H9 (cell line): Measurements from ENCODE around the gene LDLRAP1. TPM values are rescaled to one million over a fixed set of nuclear protein-coding genes. Genes with fewer than 3 reads are reported as not detected.

Source experiments
- DNase-seq: peaks from one replicate; pipeline ENCODE4 v3.0.0-alpha.2; 2017
- H2AFZ ChIP-seq: one replicate; pipeline ENCODE4 v1.6.1; 2013; ENCODE audit warnings: mild to moderate bottlenecking, low read length, control low read depth, moderate library complexity
- H2AK5ac ChIP-seq: 2 replicates; pipeline ENCODE4 v1.6.1; 2013; ENCODE audit warnings: low read length, control low read depth, mixed read lengths; ENCODE audit not compliant: insufficient read length
- H2BK120ac ChIP-seq: one replicate; pipeline ENCODE4 v1.6.1; 2013; ENCODE audit warnings: low read depth, mild to moderate bottlenecking, low read length, control low read depth, inconsistent platforms; ENCODE audit not compliant: poor library complexity, severe bottlenecking
- H2BK12ac ChIP-seq: 2 replicates; pipeline ENCODE4 v1.6.1; 2013; ENCODE audit warnings: low read length, control low read depth, mixed read lengths, low read depth; ENCODE audit not compliant: insufficient read length
- H2BK15ac ChIP-seq: 2 replicates; pipeline ENCODE4 v1.6.1; 2013; ENCODE audit warnings: low read depth, low read length, control low read depth
- H2BK20ac ChIP-seq: one replicate; pipeline ENCODE4 v1.6.1; 2013; ENCODE audit warnings: low read depth, mild to moderate bottlenecking, low read length, control low read depth, inconsistent platforms; ENCODE audit not compliant: poor library complexity, severe bottlenecking
- H2BK5ac ChIP-seq: 2 replicates; pipeline ENCODE4 v1.6.1; 2013; ENCODE audit warnings: low read length, control low read depth, mixed read lengths; ENCODE audit not compliant: insufficient read length
- H3K14ac ChIP-seq: 2 replicates; pipeline ENCODE4 v1.6.1; 2013; ENCODE audit warnings: low read length, control low read depth; ENCODE audit not compliant: insufficient read depth
- H3K18ac ChIP-seq: 2 replicates; pipeline ENCODE4 v1.6.1; 2013; ENCODE audit warnings: low read depth, mild to moderate bottlenecking, mixed read lengths, low read length, control low read depth; ENCODE audit not compliant: insufficient read length
- H3K23ac ChIP-seq: 2 replicates; pipeline ENCODE4 v1.6.1; 2013; ENCODE audit warnings: low read length, control low read depth, mixed read lengths, low read depth; ENCODE audit not compliant: insufficient read length
- H3K23me2 ChIP-seq: 2 replicates; pipeline ENCODE4 v1.6.1; 2013; ENCODE audit warnings: low read depth, mild to moderate bottlenecking, mixed read lengths, low read length, control low read depth; ENCODE audit not compliant: insufficient read length, poor library complexity, severe bottlenecking
- H3K27ac ChIP-seq: 2 replicates; pipeline ENCODE4 v1.5.1; 2013; ENCODE audit warnings: low read length, control low read depth, mixed read lengths, low read depth; ENCODE audit not compliant: insufficient read length
- H3K27me3 ChIP-seq: 2 replicates; pipeline ENCODE4 v1.6.1; 2013; ENCODE audit warnings: low read length, control low read depth, inconsistent platforms; ENCODE audit not compliant: insufficient read depth
- H3K4ac ChIP-seq: 2 replicates; pipeline ENCODE4 v1.6.1; 2013; ENCODE audit warnings: low read depth, mild to moderate bottlenecking, control low read depth, inconsistent platforms, low read length, moderate library complexity
- H3K4me1 ChIP-seq: 2 replicates; pipeline ENCODE4 v1.6.1; 2013; ENCODE audit warnings: low read length, control low read depth, inconsistent platforms; ENCODE audit not compliant: insufficient read depth
- H3K4me2 ChIP-seq: 2 replicates; pipeline ENCODE4 v1.6.1; 2013; ENCODE audit warnings: low read length, control low read depth, mixed read lengths; ENCODE audit not compliant: insufficient read length, insufficient read depth
- H3K56ac ChIP-seq: 2 replicates; pipeline ENCODE4 v1.6.1; 2013; ENCODE audit warnings: low read depth, mild to moderate bottlenecking, mixed read lengths, low read length, control low read depth; ENCODE audit not compliant: insufficient read length
- H3K79me1 ChIP-seq: 2 replicates; pipeline ENCODE4 v1.6.1; 2013; ENCODE audit warnings: low read depth, mild to moderate bottlenecking, moderate library complexity, low read length, control low read depth, inconsistent platforms; ENCODE audit not compliant: insufficient read depth, poor library complexity, severe bottlenecking
- H3K79me2 ChIP-seq: 2 replicates; pipeline ENCODE4 v1.6.1; 2013; ENCODE audit warnings: low read length, control low read depth, inconsistent platforms; ENCODE audit not compliant: insufficient read depth
- H3K9ac ChIP-seq: 2 replicates; pipeline ENCODE4 v1.6.1; 2013; ENCODE audit warnings: low read length, control low read depth, mixed read lengths; ENCODE audit not compliant: insufficient read length; ENCODE audit errors: extremely low read depth
- H3K9me3 ChIP-seq: one replicate; pipeline ENCODE4 v1.6.1; 2013; ENCODE audit warnings: low read depth, low read length, inconsistent platforms; ENCODE audit not compliant: control insufficient read depth
- H3T11ph ChIP-seq: one replicate; pipeline ENCODE4 v1.6.1; 2013; ENCODE audit warnings: mild to moderate bottlenecking, low read length, control low read depth, inconsistent platforms
- H4K20me1 ChIP-seq: one replicate; pipeline ENCODE4 v1.6.1; 2013; ENCODE audit not compliant: control insufficient read depth, insufficient read length, insufficient read depth
- H4K5ac ChIP-seq: 2 replicates; pipeline ENCODE4 v1.6.1; 2013; ENCODE audit warnings: low read depth, mild to moderate bottlenecking, mixed read lengths, low read length, control low read depth; ENCODE audit not compliant: insufficient read length
- H4K8ac ChIP-seq: replicated peaks from 2 replicates; pipeline ENCODE4 v1.6.1; 2013; ENCODE audit warnings: low read length, control low read depth, mixed read lengths, low read depth; ENCODE audit not compliant: insufficient read length
- H4K91ac ChIP-seq: 2 replicates; pipeline ENCODE4 v1.6.1; 2013; ENCODE audit warnings: low read depth, mild to moderate bottlenecking, moderate library complexity, mixed read lengths, low read length, control low read depth; ENCODE audit not compliant: insufficient read length
- H3K27ac Mint-ChIP-seq, 3 experiments: 2 replicates in 2 of 3; 3 replicates in 1 of 3; pipeline ENCODE4 v1.8.0; 2020 to 2021; ENCODE audit warnings: mixed read lengths in 3 of 3, mild to moderate bottlenecking in 1 of 3, moderate library complexity in 1 of 3
- H3K27me3 Mint-ChIP-seq: 2 replicates; pipeline ENCODE4 v1.8.0; 2021; ENCODE audit warnings: low read depth, mild to moderate bottlenecking, moderate library complexity, mixed read lengths
- H3K36me3 Mint-ChIP-seq, 3 experiments: 2 replicates in 2 of 3; 3 replicates in 1 of 3; pipeline ENCODE4 v1.8.0; 2020 to 2021; ENCODE audit warnings: low read depth in 3 of 3, mixed read lengths in 3 of 3; ENCODE audit not compliant: insufficient read depth in 1 of 3
- H3K4me1 Mint-ChIP-seq, 2 experiments: 2 replicates each; pipeline ENCODE4 v1.8.0; 2020; ENCODE audit warnings: mixed read lengths in 2 of 2
- H3K4me3 Mint-ChIP-seq, 2 experiments: 2 replicates in 1 of 2; 3 replicates in 1 of 2; pipeline ENCODE4 v1.8.0; 2020 to 2021; ENCODE audit warnings: mild to moderate bottlenecking in 2 of 2, mixed read lengths in 2 of 2, moderate library complexity in 1 of 2
- H3K9me3 Mint-ChIP-seq, 2 experiments: 2 replicates in 1 of 2; 3 replicates in 1 of 2; pipeline ENCODE4 v1.8.0; 2020; ENCODE audit warnings: mild to moderate bottlenecking in 2 of 2, mixed read lengths in 2 of 2, moderate library complexity in 1 of 2
- CTCF ChIP-seq: fragments of 200-600 bp; sonication (generic); conservative IDR thresholded peaks from 3 replicates; pipeline ENCODE4 v1.8.0; 2021; ENCODE audit warnings: antibody characterized with exemption, mild to moderate bottlenecking
- WGBS: extraction: QIAGEN DNeasy Blood & Tissue Kit; methylation state at CpG from one replicate; pipeline ENCODE4 v1.1.7; 2013; ENCODE audit warnings: missing lambda C conversion rate, low lambda C conversion rate, mixed read lengths; ENCODE audit not compliant: insufficient read length; ENCODE audit errors: extremely low coverage; 5-methylcytosine and 5-hydroxymethylcytosine counted together
- total RNA-seq: library from RNA; stranded (reverse); gene quantifications from 2 replicates; pipeline ENCODE4 v1.2.1, GENCODE V29; 2021

Gene LDLRAP1
- total RNA-seq, 1 experiment from 2014 or later = 15.7 TPM

GRCh38 chr1:25576459-25577133 is 33.2 kb downstream of the LDLRAP1 start:
- Histone ChIP-seq H4K91ac (no peak overlapping the region), H3K14ac (peak overlapping the region; percentile 27; the same call in 1 of the 2 replicates), H3K23ac (no peak overlapping the region), H3K56ac (no peak overlapping the region), H2BK5ac (no peak overlapping the region), H3K9me3 (no peaks in the 10 kb centered on the region), H2BK15ac (no peak overlapping the region), H3K4me1 (no peaks in the 10 kb centered on the region; the same call in 1 of the 2 replicates), H2BK12ac (no peak overlapping the region), H4K5ac (no peak overlapping the region), H3K79me1 (no peaks in the 10 kb centered on the region), H3K23me2 (no peaks in the 10 kb centered on the region), H4K20me1 (peaks cover 3% of the 10 kb centered on the region), H3K79me2 (no peaks in the 10 kb centered on the region), H3K27me3 (no peaks in the 10 kb centered on the region), H4K8ac (no peak overlapping the region), H3K18ac (no peak overlapping the region), H2AFZ (no peak overlapping the region), H3K9ac (no peak overlapping the region), H3K4ac (no peak overlapping the region), H3K4me2 (no peak overlapping the region), H3T11ph (no peak overlapping the region), H3K27ac (no peak overlapping the region), H2BK20ac (no peak overlapping the region), H2BK120ac (no peak overlapping the region), H2AK5ac (no peak overlapping the region)
- no peaks in the 10 kb centered on the region; a peak in 1 of 7 replicates for H3K36me3 Mint-ChIP-seq
- no peak for TF ChIP-seq CTCF
- H3K4me3 Mint-ChIP-seq = no peak overlapping the region
- H3K27me3 Mint-ChIP-seq = peaks cover 5% of the 10 kb centered on the region
- H3K9me3 Mint-ChIP-seq = no peaks in the 10 kb centered on the region
- DNase-seq = no peak
- no CpG with 5 or more reads among the region's 18 CpGs for WGBS
- no peak overlapping the region for H3K27ac Mint-ChIP-seq
- H3K4me1 Mint-ChIP-seq = peaks cover 34 to 51% of the 10 kb centered on the region in 2 experiments
